Neutrophil (primary cell): Measurements from ENCODE around the gene MTMR12.

Experiments
- H3K27ac ChIP-seq: fragments of 200-600 bp; sonication (generic); 2 replicates; pipeline ENCODE4 v1.5.1; 2016; ENCODE audit warnings: mild to moderate bottlenecking, moderate library complexity
- H3K27me3 ChIP-seq: fragments of 200-600 bp; sonication (generic); 2 replicates; pipeline ENCODE4 v1.6.0; 2016; ENCODE audit warnings: mild to moderate bottlenecking
- H3K36me3 ChIP-seq: fragments of 200-600 bp; sonication (generic); 2 replicates; pipeline ENCODE4 v1.5.1; 2017
- H3K4me1 ChIP-seq, 2 experiments: fragments of 200-600 bp in 1 of 2; sonication (generic) in 1 of 2; 1 replicate in 1 of 2; 2 replicates in 1 of 2; pipeline versions ENCODE4 v1.5.1 to v1.6.1; 2013 to 2016; ENCODE audit warnings: low read depth in 1 of 2, low read length in 1 of 2, mild to moderate bottlenecking in 1 of 2, moderate library complexity in 1 of 2; ENCODE audit not compliant: control insufficient read depth in 1 of 2, insufficient read depth in 1 of 2
- H3K4me3 ChIP-seq, 2 experiments: fragments of 200-600 bp in 1 of 2; sonication (generic) in 1 of 2; 1 replicate in 1 of 2; 2 replicates in 1 of 2; pipeline ENCODE4 v1.5.1; 2013 to 2016; ENCODE audit warnings: low read depth in 1 of 2, low read length in 1 of 2, mild to moderate bottlenecking in 1 of 2, moderate library complexity in 1 of 2
- H3K9me3 ChIP-seq: fragments of 200-600 bp; sonication (generic); 2 replicates; pipeline ENCODE4 v1.5.1; 2016
- TF ChIP-seq, protein P1 (sequence below): fragments of 200-600 bp; sonication (generic); IDR thresholded peaks from 2 replicates; pipeline ENCODE4 v1.5.1; 2016; ENCODE audit warnings: antibody characterized with exemption

Gene MTMR12

DNA sequence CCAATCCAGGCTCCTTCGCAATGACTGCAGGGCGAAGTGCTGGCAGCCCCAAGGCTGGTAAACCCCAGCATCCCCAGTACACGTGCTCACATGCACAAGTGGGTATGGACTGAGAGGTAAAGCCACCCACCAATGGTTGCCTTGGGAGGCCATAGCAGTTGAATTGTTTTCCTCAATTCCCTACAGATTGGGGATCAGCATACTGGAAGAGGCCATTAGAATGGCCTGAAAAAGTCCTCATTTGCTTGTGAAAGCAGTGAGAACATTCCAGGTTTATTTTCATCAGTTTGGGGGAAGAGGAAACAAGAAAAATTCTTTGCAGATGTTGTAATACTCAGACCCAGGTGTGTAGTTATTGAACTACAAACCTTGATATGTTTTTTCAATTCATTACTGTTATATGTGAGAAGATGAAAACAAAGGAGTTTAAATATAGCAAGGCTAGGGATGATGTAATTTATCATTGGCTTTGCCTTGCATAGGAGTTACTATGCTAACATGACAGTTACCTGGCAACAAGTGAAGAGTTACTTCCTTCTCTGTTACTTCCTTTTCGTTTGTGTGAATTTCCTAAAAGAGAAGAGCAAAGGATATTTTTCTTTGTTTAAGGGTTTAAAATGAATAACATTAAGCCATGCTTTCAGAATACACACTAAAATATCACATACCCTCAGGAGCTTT lies 36.4 kb downstream of the MTMR12 start:
- Histone ChIP-seq H3K9me3 (no peaks in the 10 kb centered on the region), H3K4me3 (no peak overlapping the region), H3K27ac (peak overlapping the region; percentile 73), H3K27me3 (no peaks in the 10 kb centered on the region), H3K4me1 (peaks cover 9 to 12% of the 10 kb centered on the region in 2 experiments), H3K36me3 (peaks cover 4% of the 10 kb centered on the region)
- TF ChIP-seq, protein P1, sequence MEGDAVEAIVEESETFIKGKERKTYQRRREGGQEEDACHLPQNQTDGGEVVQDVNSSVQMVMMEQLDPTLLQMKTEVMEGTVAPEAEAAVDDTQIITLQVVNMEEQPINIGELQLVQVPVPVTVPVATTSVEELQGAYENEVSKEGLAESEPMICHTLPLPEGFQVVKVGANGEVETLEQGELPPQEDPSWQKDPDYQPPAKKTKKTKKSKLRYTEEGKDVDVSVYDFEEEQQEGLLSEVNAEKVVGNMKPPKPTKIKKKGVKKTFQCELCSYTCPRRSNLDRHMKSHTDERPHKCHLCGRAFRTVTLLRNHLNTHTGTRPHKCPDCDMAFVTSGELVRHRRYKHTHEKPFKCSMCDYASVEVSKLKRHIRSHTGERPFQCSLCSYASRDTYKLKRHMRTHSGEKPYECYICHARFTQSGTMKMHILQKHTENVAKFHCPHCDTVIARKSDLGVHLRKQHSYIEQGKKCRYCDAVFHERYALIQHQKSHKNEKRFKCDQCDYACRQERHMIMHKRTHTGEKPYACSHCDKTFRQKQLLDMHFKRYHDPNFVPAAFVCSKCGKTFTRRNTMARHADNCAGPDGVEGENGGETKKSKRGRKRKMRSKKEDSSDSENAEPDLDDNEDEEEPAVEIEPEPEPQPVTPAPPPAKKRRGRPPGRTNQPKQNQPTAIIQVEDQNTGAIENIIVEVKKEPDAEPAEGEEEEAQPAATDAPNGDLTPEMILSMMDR, result no peak

DNA sequence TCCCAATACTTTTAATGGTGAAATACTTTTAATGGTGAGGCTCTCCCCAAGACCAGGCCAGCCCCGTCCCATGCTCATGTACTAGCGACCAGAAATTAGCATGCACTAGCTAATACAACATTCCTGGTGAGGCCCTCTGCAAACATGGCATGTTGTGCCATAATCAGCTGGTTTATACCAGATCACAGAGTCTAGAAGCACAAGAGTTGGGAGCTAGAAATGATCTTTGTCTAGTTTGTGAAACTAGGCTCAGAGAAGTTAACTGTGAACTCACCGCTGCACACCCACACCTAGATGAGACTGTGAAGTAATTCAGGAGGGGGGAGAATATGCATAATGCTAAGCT lies 37.4 kb downstream of the MTMR12 start:
- TF ChIP-seq, protein P1, result no peak
- Histone ChIP-seq H3K27ac (no peak overlapping the region), H3K36me3 (peaks cover 4% of the 10 kb centered on the region), H3K4me1 (peaks cover 9 to 12% of the 10 kb centered on the region in 2 experiments), H3K9me3 (no peaks in the 10 kb centered on the region), H3K4me3 (no peak overlapping the region), H3K27me3 (no peaks in the 10 kb centered on the region)

DNA sequence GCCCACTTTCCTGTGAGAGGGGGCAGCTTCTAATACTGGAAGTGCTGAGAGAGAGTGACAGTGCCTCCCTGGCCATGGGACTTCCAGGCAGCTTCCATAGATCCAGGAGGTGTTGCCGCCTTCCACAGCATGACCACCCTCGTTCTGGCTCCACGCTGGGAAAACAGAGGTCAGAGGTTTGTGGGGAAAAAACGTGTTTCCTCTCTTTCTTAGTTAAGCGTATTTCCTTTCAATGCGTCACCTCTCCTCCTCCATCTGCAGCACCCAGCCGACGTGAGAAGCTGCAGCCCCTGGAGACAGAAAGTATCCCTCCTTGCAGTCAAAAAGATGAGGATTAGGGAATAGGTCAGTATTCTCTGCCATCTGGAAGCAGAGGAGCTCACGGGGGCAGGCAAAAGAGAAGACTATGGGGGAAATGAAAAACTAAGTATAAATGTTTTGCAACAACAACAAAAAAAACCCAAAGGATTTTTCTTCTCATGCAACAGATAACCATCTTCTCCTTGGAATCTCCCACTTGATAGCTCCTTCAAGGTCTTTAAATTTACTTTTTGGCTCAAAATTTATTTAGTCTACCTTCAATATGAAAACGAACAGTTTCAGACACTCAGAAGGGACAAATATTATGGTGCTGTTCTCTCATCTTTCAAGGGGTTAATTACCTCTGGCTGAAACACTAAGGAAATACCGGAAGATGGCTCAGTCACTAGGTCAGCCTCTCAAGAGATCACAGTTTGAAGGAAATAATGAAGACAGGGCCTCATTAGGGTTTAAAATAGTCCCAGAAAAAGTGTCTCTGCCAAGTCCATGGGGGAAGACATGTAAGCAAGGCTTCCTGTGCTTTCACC lies 38.0 kb downstream of the MTMR12 start:
- TF ChIP-seq, protein P1, result no peak
- Histone ChIP-seq H3K4me1 (peaks cover 9 to 12% of the 10 kb centered on the region in 2 experiments), H3K4me3 (no peak overlapping the region), H3K36me3 (peaks cover 4% of the 10 kb centered on the region), H3K9me3 (no peaks in the 10 kb centered on the region), H3K27ac (no peak overlapping the region), H3K27me3 (no peaks in the 10 kb centered on the region)

DNA sequence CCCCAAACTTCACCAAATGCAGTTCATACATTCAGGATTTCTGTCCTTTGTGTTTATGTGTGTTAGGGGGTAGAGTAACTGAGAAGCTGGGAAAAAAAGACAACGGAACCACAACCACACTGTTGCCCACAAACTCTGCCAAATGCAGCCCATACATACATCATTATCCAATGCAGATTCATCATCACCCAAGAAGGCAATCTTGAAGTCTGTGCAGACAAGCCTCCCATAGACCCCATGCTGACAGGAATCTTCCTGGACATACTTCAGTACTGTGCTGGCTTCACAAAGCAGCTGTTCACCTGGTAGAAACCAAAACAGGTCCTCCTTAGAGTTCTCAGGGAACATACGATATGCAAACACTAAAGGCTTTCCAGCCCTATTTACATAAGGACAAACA lies 38.9 kb downstream of the MTMR12 start:
- TF ChIP-seq, protein P1, result no peak
- H3K4me3 ChIP-seq, result no peak overlapping the region
- H3K9me3 ChIP-seq, result no peaks in the 10 kb centered on the region
- H3K36me3 ChIP-seq, result peaks cover 4% of the 10 kb centered on the region
- no peak overlapping the region for H3K27ac ChIP-seq
- peaks cover 9 to 12% of the 10 kb centered on the region in 2 experiments for H3K4me1 ChIP-seq
- H3K27me3 ChIP-seq, result no peaks in the 10 kb centered on the region

DNA sequence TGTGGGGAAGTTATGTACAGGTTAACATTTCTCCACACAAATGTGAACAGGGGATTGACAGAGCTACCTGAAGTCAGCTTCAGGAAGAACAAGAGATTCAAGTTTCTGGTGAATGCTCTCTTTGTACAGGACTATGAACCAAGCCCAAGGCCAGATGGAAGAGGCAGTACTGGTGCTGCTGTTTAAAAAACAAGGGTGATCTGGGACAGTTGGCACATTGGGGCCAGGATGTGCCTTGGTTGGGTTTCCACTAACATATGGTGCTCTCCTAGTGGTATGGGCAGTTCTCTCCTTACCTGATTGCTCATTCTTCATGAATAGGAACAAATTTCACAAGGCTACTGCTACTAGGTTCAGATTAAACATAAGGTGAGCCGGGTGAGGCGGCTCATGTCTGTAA lies 40.0 kb downstream of the MTMR12 start:
- peaks cover 9 to 12% of the 10 kb centered on the region in 2 experiments for H3K4me1 ChIP-seq
- peaks cover 13% of the 10 kb centered on the region for H3K36me3 ChIP-seq
- TF ChIP-seq, protein P1, result no peak
- no peak overlapping the region for H3K4me3 ChIP-seq
- no peak overlapping the region for H3K27ac ChIP-seq
- no peaks in the 10 kb centered on the region for H3K27me3 ChIP-seq
- H3K9me3 ChIP-seq, result no peaks in the 10 kb centered on the region
